Measurements from ENCODE around the gene ZNF607.

ZNF607 gene

DNA sequence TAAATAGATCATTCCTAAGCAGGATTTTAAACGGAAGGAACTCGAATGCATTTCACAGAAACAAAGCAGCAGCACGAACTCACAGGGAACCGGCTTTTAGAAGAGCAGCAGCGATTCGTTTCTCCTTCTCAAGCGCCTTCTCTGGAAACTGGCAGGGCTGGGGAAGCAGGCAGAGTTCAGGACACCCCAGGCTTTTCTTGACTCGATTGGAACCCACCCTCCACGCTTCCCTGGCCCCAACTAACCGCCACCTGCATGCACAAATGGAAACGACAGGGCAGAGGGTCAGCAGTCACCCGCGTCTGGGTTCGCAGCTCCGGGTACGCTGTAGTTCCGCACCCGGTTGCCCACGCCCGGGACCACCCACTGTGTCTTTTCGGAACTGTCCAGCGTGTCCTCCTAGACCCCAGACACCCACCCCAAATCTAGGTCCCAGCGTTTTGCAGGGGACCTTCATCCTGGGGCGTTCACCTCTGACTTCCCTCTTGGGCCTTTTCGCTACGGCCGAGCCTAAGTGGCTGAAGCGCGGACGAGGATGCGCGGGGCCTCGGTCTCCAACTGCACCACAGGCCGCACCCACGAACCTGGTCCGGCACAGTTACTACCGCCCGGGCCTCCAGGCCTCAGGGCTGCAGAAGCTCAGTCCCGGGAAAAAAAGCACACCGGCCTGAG, 64.8 kb downstream of the ZNF607 start:
- no peaks in the 10 kb centered on the region for H3K27me3 ChIP-seq (ENCODE audit: insufficient read depth, poor library complexity, severe bottlenecking)
- peak; percentile 51 for ATAC-seq (ENCODE audit: low read depth)
- peaks cover 12% of the 10 kb centered on the region for H3K4me1 ChIP-seq (ENCODE audit: insufficient read depth, poor library complexity, severe bottlenecking)
- peaks cover 9% of the 10 kb centered on the region for H3K36me3 ChIP-seq (ENCODE audit: low read depth)
- TF ChIP-seq, protein P1, sequence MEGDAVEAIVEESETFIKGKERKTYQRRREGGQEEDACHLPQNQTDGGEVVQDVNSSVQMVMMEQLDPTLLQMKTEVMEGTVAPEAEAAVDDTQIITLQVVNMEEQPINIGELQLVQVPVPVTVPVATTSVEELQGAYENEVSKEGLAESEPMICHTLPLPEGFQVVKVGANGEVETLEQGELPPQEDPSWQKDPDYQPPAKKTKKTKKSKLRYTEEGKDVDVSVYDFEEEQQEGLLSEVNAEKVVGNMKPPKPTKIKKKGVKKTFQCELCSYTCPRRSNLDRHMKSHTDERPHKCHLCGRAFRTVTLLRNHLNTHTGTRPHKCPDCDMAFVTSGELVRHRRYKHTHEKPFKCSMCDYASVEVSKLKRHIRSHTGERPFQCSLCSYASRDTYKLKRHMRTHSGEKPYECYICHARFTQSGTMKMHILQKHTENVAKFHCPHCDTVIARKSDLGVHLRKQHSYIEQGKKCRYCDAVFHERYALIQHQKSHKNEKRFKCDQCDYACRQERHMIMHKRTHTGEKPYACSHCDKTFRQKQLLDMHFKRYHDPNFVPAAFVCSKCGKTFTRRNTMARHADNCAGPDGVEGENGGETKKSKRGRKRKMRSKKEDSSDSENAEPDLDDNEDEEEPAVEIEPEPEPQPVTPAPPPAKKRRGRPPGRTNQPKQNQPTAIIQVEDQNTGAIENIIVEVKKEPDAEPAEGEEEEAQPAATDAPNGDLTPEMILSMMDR (IDR thresholded peaks at IDR 0.05; ENCODE audit: poor library complexity, severe bottlenecking) = no peak
- DNase-seq (ENCODE audit: low spot score) = no peak
- peaks cover 6% of the 10 kb centered on the region for H3K9me3 ChIP-seq (ENCODE audit: severe bottlenecking)
- peak overlapping the region; percentile 70 for H3K27ac ChIP-seq (ENCODE audit: poor library complexity, severe bottlenecking)
- H3K4me3 ChIP-seq (ENCODE audit: severe bottlenecking) = peak overlapping the region; percentile 55

DNA sequence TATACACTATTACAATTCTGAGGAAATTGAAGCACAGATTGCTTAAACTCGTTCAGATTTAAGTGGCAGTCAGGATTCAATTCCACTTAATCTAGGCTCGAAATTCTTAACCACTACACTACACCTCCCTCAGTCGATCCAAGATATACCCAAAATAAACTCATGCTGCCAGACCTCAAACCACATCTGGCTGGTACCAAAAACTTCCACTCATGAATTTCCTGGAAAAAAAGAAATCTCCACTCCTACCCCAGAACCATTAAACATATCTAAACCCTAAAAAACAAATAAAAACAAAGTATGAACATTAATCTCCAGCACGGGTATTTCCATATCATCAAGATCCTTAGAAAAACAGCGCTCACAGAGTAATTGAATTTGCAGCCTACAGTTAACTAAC, 65.4 kb downstream of the ZNF607 start:
- no peaks in the 10 kb centered on the region for H3K27me3 ChIP-seq (ENCODE audit: insufficient read depth, poor library complexity, severe bottlenecking)
- no peak for ATAC-seq (ENCODE audit: low read depth)
- H3K36me3 ChIP-seq (ENCODE audit: low read depth) = peaks cover 9% of the 10 kb centered on the region
- DNase-seq (ENCODE audit: low spot score) = no peak
- TF ChIP-seq, protein P1 (IDR thresholded peaks at IDR 0.05; ENCODE audit: poor library complexity, severe bottlenecking) = no peak
- peak overlapping the region; percentile 70 for H3K27ac ChIP-seq (ENCODE audit: poor library complexity, severe bottlenecking)
- peaks cover 12% of the 10 kb centered on the region for H3K4me1 ChIP-seq (ENCODE audit: insufficient read depth, poor library complexity, severe bottlenecking)
- peak overlapping the region; percentile 55 for H3K4me3 ChIP-seq (ENCODE audit: severe bottlenecking)
- H3K9me3 ChIP-seq (ENCODE audit: severe bottlenecking) = peaks cover 5% of the 10 kb centered on the region

All from RWPE2 (cell line).